Ishikawa (cell line): ENCODE results near the gene PTPRD.

ENCODE experiments used
- CEBPB ChIP-seq: IDR thresholded peaks from 2 replicates; pipeline ENCODE4 v1.6.1; 2012
- CREB1 ChIP-seq: IDR thresholded peaks from 2 replicates; pipeline ENCODE4 v1.6.1; 2012; ENCODE audit warnings: low read depth
- EP300 ChIP-seq: IDR thresholded peaks from 2 replicates; pipeline ENCODE4 v1.6.1; 2012; ENCODE audit warnings: borderline replicate concordance
- FOXM1 ChIP-seq: IDR thresholded peaks from 2 replicates; pipeline ENCODE4 v1.6.1; 2012; ENCODE audit warnings: low read depth, borderline replicate concordance
- NFIC ChIP-seq: IDR thresholded peaks from 2 replicates; pipeline ENCODE4 v1.6.1; 2012
- RAD21 ChIP-seq: IDR thresholded peaks from 2 replicates; pipeline ENCODE4 v1.6.1; 2012; ENCODE audit warnings: low read depth
- TAF1 ChIP-seq: IDR thresholded peaks from 2 replicates; pipeline ENCODE4 v1.6.1; 2012; ENCODE audit warnings: low read depth, mild to moderate bottlenecking
- TCF12 ChIP-seq: IDR thresholded peaks from 2 replicates; pipeline ENCODE4 v1.6.1; 2012; ENCODE audit warnings: low read depth
- YY1 ChIP-seq: IDR thresholded peaks from 2 replicates; pipeline ENCODE4 v1.6.1; 2012; ENCODE audit warnings: low read depth
- ZBTB7A ChIP-seq: IDR thresholded peaks from 2 replicates; pipeline ENCODE4 v1.6.1; 2012; ENCODE audit warnings: low read depth
- TF ChIP-seq, protein P1 (sequence below): IDR thresholded peaks from 2 replicates; pipeline ENCODE4 v1.6.1; 2012
- TF ChIP-seq, protein P2 (sequence below): IDR thresholded peaks from 2 replicates; pipeline ENCODE4 v1.6.1; 2012; ENCODE audit warnings: low read depth, mild to moderate bottlenecking

DNA sequence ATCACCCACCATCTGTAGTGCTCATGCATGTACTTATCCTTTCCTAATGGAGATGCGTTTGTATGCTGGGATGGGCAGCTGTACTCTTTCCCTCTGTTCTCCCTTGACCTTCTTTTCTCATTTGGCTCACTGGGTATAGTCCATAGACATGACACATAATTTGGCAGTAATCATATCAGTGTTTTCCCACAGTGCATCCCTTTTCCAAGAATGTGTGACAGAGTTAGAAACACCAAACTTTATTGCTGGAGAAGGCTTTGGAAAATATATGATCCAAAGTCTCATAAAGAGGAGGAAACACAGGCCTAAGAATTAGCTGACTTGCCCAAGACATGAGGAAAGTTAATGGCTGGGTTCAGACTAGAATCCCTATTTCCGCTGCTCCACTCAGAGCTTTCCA lies 1579.8 kb downstream of the PTPRD start:
- TF ChIP-seq YY1 (no peak), FOXM1 (no peak), TCF12 (no peak), TAF1 (no peak), EP300 (no peak), ZBTB7A (no peak), CEBPB (no peak), NFIC (no peak), RAD21 (no peak), CREB1 (no peak)
- TF ChIP-seq, protein P1, sequence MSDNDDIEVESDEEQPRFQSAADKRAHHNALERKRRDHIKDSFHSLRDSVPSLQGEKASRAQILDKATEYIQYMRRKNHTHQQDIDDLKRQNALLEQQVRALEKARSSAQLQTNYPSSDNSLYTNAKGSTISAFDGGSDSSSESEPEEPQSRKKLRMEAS = no peak
- TF ChIP-seq, protein P2, sequence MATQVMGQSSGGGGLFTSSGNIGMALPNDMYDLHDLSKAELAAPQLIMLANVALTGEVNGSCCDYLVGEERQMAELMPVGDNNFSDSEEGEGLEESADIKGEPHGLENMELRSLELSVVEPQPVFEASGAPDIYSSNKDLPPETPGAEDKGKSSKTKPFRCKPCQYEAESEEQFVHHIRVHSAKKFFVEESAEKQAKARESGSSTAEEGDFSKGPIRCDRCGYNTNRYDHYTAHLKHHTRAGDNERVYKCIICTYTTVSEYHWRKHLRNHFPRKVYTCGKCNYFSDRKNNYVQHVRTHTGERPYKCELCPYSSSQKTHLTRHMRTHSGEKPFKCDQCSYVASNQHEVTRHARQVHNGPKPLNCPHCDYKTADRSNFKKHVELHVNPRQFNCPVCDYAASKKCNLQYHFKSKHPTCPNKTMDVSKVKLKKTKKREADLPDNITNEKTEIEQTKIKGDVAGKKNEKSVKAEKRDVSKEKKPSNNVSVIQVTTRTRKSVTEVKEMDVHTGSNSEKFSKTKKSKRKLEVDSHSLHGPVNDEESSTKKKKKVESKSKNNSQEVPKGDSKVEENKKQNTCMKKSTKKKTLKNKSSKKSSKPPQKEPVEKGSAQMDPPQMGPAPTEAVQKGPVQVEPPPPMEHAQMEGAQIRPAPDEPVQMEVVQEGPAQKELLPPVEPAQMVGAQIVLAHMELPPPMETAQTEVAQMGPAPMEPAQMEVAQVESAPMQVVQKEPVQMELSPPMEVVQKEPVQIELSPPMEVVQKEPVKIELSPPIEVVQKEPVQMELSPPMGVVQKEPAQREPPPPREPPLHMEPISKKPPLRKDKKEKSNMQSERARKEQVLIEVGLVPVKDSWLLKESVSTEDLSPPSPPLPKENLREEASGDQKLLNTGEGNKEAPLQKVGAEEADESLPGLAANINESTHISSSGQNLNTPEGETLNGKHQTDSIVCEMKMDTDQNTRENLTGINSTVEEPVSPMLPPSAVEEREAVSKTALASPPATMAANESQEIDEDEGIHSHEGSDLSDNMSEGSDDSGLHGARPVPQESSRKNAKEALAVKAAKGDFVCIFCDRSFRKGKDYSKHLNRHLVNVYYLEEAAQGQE = no peak
